Subcutaneous abdominal adipose tissue (tissue), 5 donors: ENCODE measurements around the gene PIP5KL1.

ENCODE experiments used
- H3K27ac ChIP-seq: one replicate; pipeline ENCODE4 v1.7.0; 2013; ENCODE audit warnings: low read depth, mild to moderate bottlenecking, inconsistent platforms, low read length, moderate library complexity
- H3K27me3 ChIP-seq, 5 donors: one replicate each; pipeline ENCODE4 v1.7.0; 2013; ENCODE audit warnings: low read length in 5 of 5, inconsistent platforms in 1 of 5; ENCODE audit not compliant: control insufficient read depth in 5 of 5, insufficient read depth in 4 of 5
- H3K36me3 ChIP-seq, 5 donors: one replicate each; pipeline ENCODE4 v1.7.0; 2013; ENCODE audit warnings: low read length in 5 of 5; ENCODE audit not compliant: control insufficient read depth in 5 of 5, insufficient read depth in 5 of 5
- H3K4me1 ChIP-seq, 5 donors: one replicate each; pipeline ENCODE4 v1.7.0; 2013; ENCODE audit warnings: low read length in 5 of 5, mild to moderate bottlenecking in 3 of 5, moderate library complexity in 1 of 5; ENCODE audit not compliant: control insufficient read depth in 5 of 5, insufficient read depth in 5 of 5
- H3K4me3 ChIP-seq, 5 donors: one replicate each; pipeline ENCODE4 v1.7.0; 2013; ENCODE audit warnings: low read length in 5 of 5, low read depth in 1 of 5
- H3K9ac ChIP-seq, 5 donors: one replicate each; pipeline ENCODE4 v1.7.0; 2013; ENCODE audit warnings: low read length in 5 of 5, mild to moderate bottlenecking in 4 of 5, moderate library complexity in 3 of 5
- H3K9me3 ChIP-seq, 5 donors: one replicate each; pipeline ENCODE4 v1.7.0; 2013; ENCODE audit warnings: low read length in 5 of 5; ENCODE audit not compliant: control insufficient read depth in 5 of 5
- donor health status: healthy.
- donor health status: healthy.
- donor health status: healthy.
- donor health status: healthy.
- donor health status: healthy.

The PIP5KL1 gene

DNA sequence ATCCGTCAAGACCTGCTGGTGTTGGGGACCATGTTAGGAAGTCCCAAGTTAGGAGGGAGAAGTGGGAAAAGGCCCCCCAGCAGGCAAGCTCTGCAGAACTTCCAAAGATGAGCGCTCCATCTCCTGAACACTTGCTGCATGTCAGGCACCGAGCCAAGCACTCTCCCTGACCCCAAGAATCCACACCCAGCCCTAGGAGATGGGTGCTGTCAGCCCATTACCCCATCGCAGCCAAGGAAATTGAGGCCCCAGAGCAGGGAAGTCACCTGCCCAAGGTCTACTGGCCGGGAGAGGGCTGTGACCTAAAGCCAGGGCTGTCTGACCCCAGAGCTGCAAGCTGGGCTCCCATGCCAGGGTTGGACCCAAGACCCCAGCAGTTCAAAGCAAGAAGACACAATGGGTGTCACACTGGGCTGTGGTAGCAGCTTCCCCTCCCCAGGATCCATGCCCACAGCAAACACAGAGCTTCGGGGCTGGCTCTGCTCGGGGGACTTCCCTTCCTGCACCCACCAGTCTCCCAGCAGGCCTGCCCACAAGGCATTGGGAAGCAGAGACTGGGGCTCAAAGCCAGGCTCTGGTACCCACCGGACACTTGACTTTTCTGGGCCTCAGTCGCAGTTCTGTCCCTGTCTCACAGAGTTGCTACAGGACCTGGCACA is 36.7 kb upstream of the PIP5KL1 start:
- Histone ChIP-seq H3K36me3 (no peaks in the 10 kb centered on the region), H3K27ac (peak overlapping the region; percentile 50), H3K4me1 (peaks cover 10 to 63% (median 61%) of the 10 kb centered on the region in 5 donors), H3K4me3 (no peak overlapping the region), H3K27me3 (no peaks in the 10 kb centered on the region), H3K9ac (no peak overlapping the region), H3K9me3 (no peaks in the 10 kb centered on the region)

DNA sequence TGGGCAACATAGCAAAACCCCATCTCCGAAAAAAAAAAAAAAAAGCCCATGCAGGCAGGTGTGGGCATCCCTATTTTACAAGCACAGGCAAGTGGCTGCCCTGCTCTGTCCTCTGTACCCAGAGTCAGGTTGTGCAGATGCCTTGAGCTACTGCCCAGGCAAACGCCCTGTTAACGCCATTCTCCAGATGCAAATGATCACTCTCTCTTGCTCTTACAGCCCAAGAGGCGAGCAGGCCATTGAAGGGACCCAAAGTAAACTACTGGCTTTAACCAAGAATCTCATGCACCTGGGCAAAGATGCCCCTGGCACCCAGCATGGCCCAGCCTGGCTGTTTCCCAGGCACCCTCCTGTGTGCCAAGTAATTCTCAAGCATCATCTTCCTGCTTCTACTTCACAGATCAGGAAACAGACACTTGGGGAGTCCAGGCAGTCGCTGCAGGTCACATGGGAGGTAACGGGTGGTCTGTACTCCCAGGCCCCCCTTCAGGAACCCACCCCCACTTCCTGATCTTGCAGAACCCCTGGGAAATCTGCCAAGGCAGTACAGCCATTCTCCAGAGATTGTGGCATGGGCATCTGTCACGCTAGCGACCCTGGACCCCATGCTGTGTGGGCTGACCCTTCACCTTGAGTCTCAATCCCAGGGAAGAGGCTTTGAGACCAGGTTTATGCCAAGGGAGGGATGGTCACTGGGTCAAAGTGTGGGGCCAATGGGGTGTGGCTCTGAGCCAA is 36.0 kb upstream of the PIP5KL1 start:
- Histone ChIP-seq H3K9ac (peak overlapping the region in 1 of 5 donors; percentile 26), H3K4me3 (no peak overlapping the region), H3K36me3 (no peaks in the 10 kb centered on the region), H3K27me3 (no peaks in the 10 kb centered on the region), H3K4me1 (peaks cover 10 to 56% (median 54%) of the 10 kb centered on the region in 5 donors), H3K9me3 (no peaks in the 10 kb centered on the region), H3K27ac (peak overlapping the region; percentile 52)

DNA sequence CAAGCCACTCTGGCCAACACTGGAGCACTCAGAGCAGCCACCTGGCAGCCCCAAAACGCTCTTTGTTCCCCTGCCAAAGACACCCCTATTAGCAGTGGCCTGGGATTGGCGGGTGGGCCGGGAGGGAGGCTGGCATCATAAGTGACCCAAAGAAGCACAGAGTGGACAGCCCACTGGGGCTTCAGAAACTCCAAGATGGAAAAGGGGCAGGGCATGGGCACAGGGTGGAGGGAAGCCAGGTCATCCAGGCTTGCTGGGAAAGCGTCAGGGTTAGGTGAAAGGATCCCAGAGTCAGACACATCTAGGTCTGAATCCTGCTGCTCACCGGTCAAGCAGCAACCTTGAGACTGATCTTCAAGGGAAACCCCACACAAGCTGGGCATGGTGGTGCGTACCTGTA is 35.4 kb upstream of the PIP5KL1 start:
- peak overlapping the region in 3 of 5 donors; percentile 14 to 54 (median 21) for H3K4me3 ChIP-seq
- peak overlapping the region; percentile 52 for H3K27ac ChIP-seq
- H3K27me3 ChIP-seq: no peaks in the 10 kb centered on the region
- H3K4me1 ChIP-seq: peaks cover 10 to 55% (median 51%) of the 10 kb centered on the region in 5 donors
- H3K9me3 ChIP-seq: no peaks in the 10 kb centered on the region
- H3K9ac ChIP-seq: peak overlapping the region in 4 of 5 donors; percentile 10 to 56 (median 34)
- H3K36me3 ChIP-seq: no peaks in the 10 kb centered on the region

DNA sequence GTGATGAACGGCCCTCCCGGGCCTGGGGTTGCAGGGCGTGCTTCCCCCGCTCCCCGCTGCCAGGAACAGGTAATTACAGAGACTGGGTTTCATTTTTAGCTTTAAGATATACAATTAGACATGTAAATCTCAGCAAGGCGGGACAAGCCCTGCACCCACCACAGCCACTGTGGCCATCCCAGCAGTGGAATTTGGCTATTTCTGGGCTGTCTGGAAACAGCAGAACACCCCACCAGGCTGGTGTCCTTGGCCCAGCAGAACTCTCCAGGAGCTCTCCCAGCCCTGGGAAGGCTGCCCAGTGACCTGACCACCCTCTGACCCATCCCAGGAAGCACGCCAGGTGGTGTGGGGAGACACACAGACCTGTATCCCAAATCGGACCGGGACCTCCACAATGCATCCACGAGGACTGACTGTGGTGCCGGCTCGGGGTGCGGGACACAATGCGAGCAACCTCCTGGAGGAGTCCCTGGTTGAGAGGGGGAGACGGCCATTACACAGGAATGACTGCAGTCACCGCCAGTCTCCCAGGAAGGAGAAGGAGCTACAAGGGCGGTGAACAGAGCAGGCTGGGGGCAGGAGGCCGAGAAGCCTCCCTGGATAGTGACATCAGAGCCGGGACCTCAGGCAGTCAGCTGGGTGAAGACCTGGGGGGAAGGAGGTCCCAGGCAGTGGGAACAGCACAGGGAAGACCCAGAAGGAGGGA is 32.9 kb upstream of the PIP5KL1 start:
- H3K4me3 ChIP-seq: no peak overlapping the region
- H3K4me1 ChIP-seq: peaks cover 10 to 52% (median 47%) of the 10 kb centered on the region in 5 donors
- H3K27ac ChIP-seq: no peak overlapping the region
- no peaks in the 10 kb centered on the region for H3K27me3 ChIP-seq
- peak overlapping the region in 1 of 5 donors; percentile 7 for H3K9ac ChIP-seq
- no peaks in the 10 kb centered on the region for H3K9me3 ChIP-seq
- H3K36me3 ChIP-seq: no peaks in the 10 kb centered on the region

DNA sequence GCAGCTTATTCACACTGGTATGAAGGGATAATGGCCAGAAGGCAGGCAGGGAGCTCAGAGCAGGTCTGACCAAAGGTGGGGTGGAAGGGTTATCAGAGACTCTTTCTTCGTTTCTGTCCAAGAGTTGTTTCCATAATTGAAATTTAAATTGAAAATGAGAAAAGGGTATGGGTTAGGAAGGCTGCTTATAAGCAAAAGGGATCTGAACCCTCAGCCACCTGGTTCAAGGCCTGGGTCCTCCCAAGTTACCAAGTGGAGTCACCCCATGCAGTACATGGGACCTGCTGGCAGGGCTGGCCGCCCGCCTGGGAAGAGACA is 32.4 kb upstream of the PIP5KL1 start:
- H3K36me3 ChIP-seq: no peaks in the 10 kb centered on the region
- peaks cover 10 to 47% (median 42%) of the 10 kb centered on the region in 5 donors for H3K4me1 ChIP-seq
- no peaks in the 10 kb centered on the region for H3K27me3 ChIP-seq
- no peak overlapping the region for H3K4me3 ChIP-seq
- H3K27ac ChIP-seq: no peak overlapping the region
- H3K9ac ChIP-seq: peak overlapping the region in 1 of 5 donors; percentile 7
- no peaks in the 10 kb centered on the region for H3K9me3 ChIP-seq

DNA sequence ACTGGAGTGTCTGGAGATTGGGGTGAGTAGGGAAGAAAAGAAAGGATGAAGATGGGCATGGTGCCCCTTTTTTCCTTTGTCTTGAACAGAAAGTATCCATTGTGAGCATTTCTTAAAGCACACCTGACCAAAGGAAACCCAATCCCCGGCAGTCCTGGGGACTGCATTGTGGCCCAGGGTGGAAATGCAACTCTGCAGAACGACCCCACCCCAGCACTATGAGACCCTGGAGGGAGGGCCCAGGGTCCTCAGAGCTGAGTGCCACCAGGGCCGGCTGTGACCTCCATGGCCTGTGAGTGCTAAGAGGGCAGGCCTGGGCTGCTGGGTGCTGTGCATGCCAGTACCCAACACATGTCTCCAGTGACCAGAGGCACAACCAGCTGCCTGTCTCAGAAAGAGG is 31.7 kb upstream of the PIP5KL1 start:
- H3K36me3 ChIP-seq: no peaks in the 10 kb centered on the region

DNA sequence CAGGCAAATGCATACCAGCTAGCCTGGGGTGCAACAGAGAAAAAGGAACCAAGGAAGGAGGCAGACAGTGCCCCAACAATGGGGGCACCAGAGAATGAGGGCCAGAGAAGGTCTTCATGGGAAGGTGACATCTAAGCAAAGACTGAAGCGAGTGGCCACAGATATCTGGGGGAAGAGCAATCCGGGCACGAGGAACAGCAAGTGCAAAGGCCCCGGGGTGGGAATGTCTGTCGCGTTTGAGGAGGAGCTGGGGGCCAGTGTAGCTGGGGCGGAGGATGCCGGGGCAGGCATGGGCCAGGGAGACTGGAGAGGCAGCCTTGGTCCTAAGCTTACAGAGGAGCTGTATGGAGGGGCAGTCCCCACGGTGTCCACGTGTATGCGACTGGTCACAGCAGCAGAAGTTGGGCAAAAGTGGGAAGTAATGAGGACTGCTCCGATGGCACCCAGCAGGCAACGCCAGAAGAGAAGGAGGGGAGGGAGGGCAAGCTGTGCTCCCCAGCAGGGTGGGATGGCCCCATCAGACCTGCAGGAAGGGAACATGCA is 31.1 kb upstream of the PIP5KL1 start:
- Histone ChIP-seq H3K9me3 (no peaks in the 10 kb centered on the region), H3K36me3 (no peaks in the 10 kb centered on the region), H3K27ac (no peak overlapping the region), H3K4me1 (peaks cover 10 to 38% (median 34%) of the 10 kb centered on the region in 5 donors), H3K27me3 (no peaks in the 10 kb centered on the region), H3K9ac (no peak overlapping the region), H3K4me3 (no peak overlapping the region)

More for the DNA sequence above, 31.7 kb upstream of the PIP5KL1 start:
- peaks cover 10 to 44% (median 39%) of the 10 kb centered on the region in 5 donors for H3K4me1 ChIP-seq
- no peak overlapping the region for H3K4me3 ChIP-seq
- no peaks in the 10 kb centered on the region for H3K27me3 ChIP-seq
- H3K9me3 ChIP-seq: no peaks in the 10 kb centered on the region
- no peak overlapping the region for H3K27ac ChIP-seq
- H3K9ac ChIP-seq: no peak overlapping the region

DNA sequence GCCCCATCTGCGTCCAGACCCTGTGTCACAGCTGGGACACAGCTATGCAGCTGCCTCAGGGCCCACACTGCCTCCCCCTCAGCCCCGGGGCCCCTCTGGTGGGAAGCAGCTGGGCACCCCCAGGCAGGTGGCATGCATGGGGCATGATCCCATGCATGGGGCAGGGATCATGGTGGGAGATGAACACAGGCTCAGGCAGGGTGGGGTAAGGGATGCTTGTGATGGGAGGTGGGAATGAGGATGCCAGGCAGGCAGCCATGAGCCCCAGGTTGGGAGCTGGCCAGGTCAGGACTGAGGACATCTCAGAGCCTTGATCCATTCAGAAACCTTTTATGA is 30.5 kb upstream of the PIP5KL1 start:
- Histone ChIP-seq H3K36me3 (no peaks in the 10 kb centered on the region), H3K27me3 (no peaks in the 10 kb centered on the region), H3K9me3 (no peaks in the 10 kb centered on the region), H3K4me3 (no peak overlapping the region), H3K4me1 (peaks cover 10 to 33% (median 28%) of the 10 kb centered on the region in 5 donors), H3K27ac (no peak overlapping the region), H3K9ac (no peak overlapping the region)

DNA sequence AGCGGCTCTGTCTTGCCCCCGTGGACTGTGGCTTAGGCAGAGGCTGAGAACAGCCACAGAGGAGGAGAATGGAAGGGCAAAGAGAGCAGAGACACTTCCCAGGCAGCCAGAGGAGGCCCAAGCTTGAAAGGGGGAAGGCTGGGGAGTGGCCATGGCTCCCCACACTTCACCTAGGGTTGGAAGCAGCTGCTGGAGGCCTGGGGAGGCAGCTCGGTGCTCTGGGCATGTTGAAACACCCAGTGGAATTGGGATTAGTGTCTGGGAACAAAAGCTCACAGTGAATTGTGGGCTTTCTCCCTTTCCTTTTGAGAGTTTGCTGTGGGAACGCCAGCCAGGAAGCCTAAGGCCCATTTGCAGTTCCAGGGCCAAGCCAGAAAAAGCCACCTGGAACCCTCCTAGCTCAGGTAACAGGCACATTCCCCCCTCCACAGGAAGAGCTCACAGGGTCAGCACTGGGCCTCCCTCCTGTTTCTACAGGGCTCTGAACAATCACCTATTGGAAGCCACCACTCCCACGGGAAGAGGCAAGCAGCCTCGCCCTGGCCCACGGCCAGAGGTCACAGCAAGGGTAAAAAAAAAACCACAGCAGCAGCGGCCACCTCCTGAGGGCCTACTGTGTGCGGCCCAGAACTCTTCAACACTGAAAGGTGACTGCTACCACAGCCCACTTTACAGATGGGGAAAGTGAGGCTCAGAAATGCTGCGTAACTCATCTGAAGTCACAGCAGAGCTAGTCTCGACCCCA is 30.0 kb upstream of the PIP5KL1 start:
- Histone ChIP-seq H3K27me3 (no peaks in the 10 kb centered on the region), H3K4me3 (no peak overlapping the region), H3K27ac (no peak overlapping the region), H3K9me3 (no peaks in the 10 kb centered on the region), H3K9ac (peak overlapping the region in 4 of 5 donors; percentile 0 to 46 (median 17)), H3K36me3 (no peaks in the 10 kb centered on the region), H3K4me1 (peaks cover 6 to 27% (median 22%) of the 10 kb centered on the region in 5 donors)
